T-helper 1 cell treated with Interleukin-12 subunit alpha and Interleukin-12 subunit beta and Interleukin-4 antibody, amounts not matched to agents 30 μg/mL and 1 μg/mL, for 36 hours (primary cell): Measurements from ENCODE around the gene LHFPL6.

Experiments
- H3K27ac Mint-ChIP-seq: one replicate; pipeline ENCODE4 v1.8.0; 2021; ENCODE audit warnings: mild to moderate bottlenecking, mixed read lengths
- H3K27me3 Mint-ChIP-seq: one replicate; pipeline ENCODE4 v1.8.0; 2021; ENCODE audit warnings: low read depth, mixed read lengths
- H3K36me3 Mint-ChIP-seq: one replicate; pipeline ENCODE4 v1.8.0; 2021; ENCODE audit warnings: low read depth, mixed read lengths
- H3K4me1 Mint-ChIP-seq: one replicate; pipeline ENCODE4 v1.8.0; 2021; ENCODE audit warnings: low read depth, mixed read lengths
- H3K4me3 Mint-ChIP-seq: one replicate; pipeline ENCODE4 v1.8.0; 2021; ENCODE audit warnings: mild to moderate bottlenecking, moderate library complexity, mixed read lengths
- H3K9me3 Mint-ChIP-seq: one replicate; pipeline ENCODE4 v1.8.0; 2021; ENCODE audit warnings: mixed read lengths

The LHFPL6 gene

DNA sequence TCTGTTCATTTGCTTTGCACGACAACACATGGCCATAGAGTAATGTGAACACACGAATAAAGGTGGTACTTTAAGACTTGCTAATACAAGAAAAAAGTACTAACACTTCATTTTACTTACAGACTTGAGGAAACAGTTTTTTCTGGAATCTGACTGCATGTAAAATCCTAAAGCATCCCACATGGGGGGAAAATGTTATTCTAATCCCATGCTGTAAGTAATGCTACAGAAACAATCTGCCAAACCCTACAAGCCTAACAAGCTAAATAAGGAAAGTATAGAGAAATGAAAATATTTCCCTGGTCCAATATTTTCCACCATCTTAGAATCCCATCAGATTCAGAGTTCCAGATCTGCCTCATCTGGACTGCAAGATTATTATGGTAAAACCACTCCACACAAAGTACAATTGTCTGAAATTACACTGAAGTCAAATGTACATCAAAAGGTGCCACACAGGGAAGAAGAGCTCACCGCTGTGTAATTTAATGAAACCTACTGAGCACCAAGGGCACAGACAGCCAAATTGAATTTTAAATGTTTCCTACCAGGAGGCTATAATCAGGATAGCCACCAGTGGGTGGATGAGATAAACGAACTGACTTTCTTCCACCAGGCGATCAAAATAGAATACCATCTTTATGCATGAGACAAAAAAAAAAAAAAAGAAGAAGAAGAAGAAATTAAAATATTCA, 22.0 kb downstream of the LHFPL6 start:
- no peaks in the 10 kb centered on the region for H3K36me3 Mint-ChIP-seq
- no peak overlapping the region for H3K27ac Mint-ChIP-seq
- H3K4me3 Mint-ChIP-seq, result no peak overlapping the region
- H3K27me3 Mint-ChIP-seq, result no peaks in the 10 kb centered on the region
- no peaks in the 10 kb centered on the region for H3K9me3 Mint-ChIP-seq
- H3K4me1 Mint-ChIP-seq, result no peaks in the 10 kb centered on the region

DNA sequence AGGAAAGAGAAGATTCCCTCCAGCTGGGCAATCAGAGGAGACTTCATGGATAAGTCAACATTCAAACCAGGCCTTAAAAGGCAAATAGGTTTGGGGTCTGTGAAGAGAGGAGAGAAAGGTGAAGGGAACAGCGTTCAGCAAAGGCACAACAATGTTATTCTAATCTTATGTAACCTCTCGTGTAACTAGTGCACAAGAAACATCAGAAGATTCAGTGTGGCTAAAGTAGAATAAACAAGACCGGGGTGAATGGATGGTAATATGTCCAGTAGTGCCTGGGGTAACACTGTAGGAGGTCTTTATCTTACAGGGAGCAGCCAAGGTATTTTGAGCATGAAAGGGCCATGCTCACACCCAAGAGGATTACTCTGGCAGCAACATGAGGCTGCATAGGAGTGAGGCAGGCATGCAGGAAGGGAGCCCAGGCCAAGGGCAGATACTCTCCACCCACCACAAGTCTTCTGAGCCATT, 24.1 kb downstream of the LHFPL6 start:
- Mint-ChIP-seq H3K4me1 (no peaks in the 10 kb centered on the region), H3K4me3 (no peak overlapping the region), H3K9me3 (no peaks in the 10 kb centered on the region), H3K36me3 (no peaks in the 10 kb centered on the region), H3K27ac (no peak overlapping the region), H3K27me3 (no peaks in the 10 kb centered on the region)

GRCh38 chr13:39577838-39578491, 25.0 kb downstream of the LHFPL6 start:
- H3K27me3 Mint-ChIP-seq, result no peaks in the 10 kb centered on the region
- H3K36me3 Mint-ChIP-seq, result no peaks in the 10 kb centered on the region
- no peak overlapping the region for H3K4me3 Mint-ChIP-seq
- H3K4me1 Mint-ChIP-seq, result no peaks in the 10 kb centered on the region
- H3K9me3 Mint-ChIP-seq, result no peaks in the 10 kb centered on the region
- H3K27ac Mint-ChIP-seq, result no peak overlapping the region

GRCh38 chr13:39577203-39577602, 25.8 kb downstream of the LHFPL6 start:
- Mint-ChIP-seq H3K36me3 (no peaks in the 10 kb centered on the region), H3K4me1 (no peaks in the 10 kb centered on the region), H3K27ac (no peak overlapping the region), H3K27me3 (no peaks in the 10 kb centered on the region), H3K4me3 (no peak overlapping the region), H3K9me3 (no peaks in the 10 kb centered on the region)

GRCh38 chr13:39575641-39576238, 27.3 kb downstream of the LHFPL6 start:
- Mint-ChIP-seq H3K27ac (no peak overlapping the region), H3K9me3 (no peaks in the 10 kb centered on the region), H3K4me1 (no peaks in the 10 kb centered on the region), H3K36me3 (no peaks in the 10 kb centered on the region), H3K4me3 (no peak overlapping the region), H3K27me3 (no peaks in the 10 kb centered on the region)

GRCh38 chr13:39571502-39572092, 31.4 kb downstream of the LHFPL6 start:
- Mint-ChIP-seq H3K36me3 (no peaks in the 10 kb centered on the region), H3K27ac (no peak overlapping the region), H3K4me3 (no peak overlapping the region), H3K4me1 (no peaks in the 10 kb centered on the region), H3K9me3 (no peaks in the 10 kb centered on the region), H3K27me3 (no peaks in the 10 kb centered on the region)

GRCh38 chr13:39567569-39567968, 35.4 kb downstream of the LHFPL6 start:
- Mint-ChIP-seq H3K27me3 (no peaks in the 10 kb centered on the region), H3K9me3 (no peaks in the 10 kb centered on the region), H3K27ac (no peak overlapping the region), H3K4me1 (no peaks in the 10 kb centered on the region), H3K4me3 (no peak overlapping the region), H3K36me3 (no peaks in the 10 kb centered on the region)

- Mint-ChIP-seq H3K4me3 (no peak overlapping the region), H3K27me3 (no peaks in the 10 kb centered on the region), H3K4me1 (no peaks in the 10 kb centered on the region), H3K36me3 (no peaks in the 10 kb centered on the region), H3K27ac (no peak overlapping the region), H3K9me3 (no peaks in the 10 kb centered on the region)
Observed at GRCh38 chr13:39566216-39566869, 36.6 kb downstream of the LHFPL6 start.

- no peaks in the 10 kb centered on the region for H3K27me3 Mint-ChIP-seq
- H3K4me1 Mint-ChIP-seq, result no peaks in the 10 kb centered on the region
- H3K36me3 Mint-ChIP-seq, result no peaks in the 10 kb centered on the region
- no peak overlapping the region for H3K27ac Mint-ChIP-seq
- no peak overlapping the region for H3K4me3 Mint-ChIP-seq
- no peaks in the 10 kb centered on the region for H3K9me3 Mint-ChIP-seq
Observed at GRCh38 chr13:39565036-39565949, 37.7 kb downstream of the LHFPL6 start.

- Mint-ChIP-seq H3K4me1 (no peaks in the 10 kb centered on the region), H3K36me3 (no peaks in the 10 kb centered on the region), H3K27me3 (no peaks in the 10 kb centered on the region), H3K27ac (no peak overlapping the region), H3K4me3 (no peak overlapping the region), H3K9me3 (no peaks in the 10 kb centered on the region)
Observed at GRCh38 chr13:39563470-39563735, 39.6 kb downstream of the LHFPL6 start.

- H3K36me3 Mint-ChIP-seq, result no peaks in the 10 kb centered on the region
- no peak overlapping the region for H3K4me3 Mint-ChIP-seq
- H3K27me3 Mint-ChIP-seq, result no peaks in the 10 kb centered on the region
- H3K27ac Mint-ChIP-seq, result no peak overlapping the region
- H3K9me3 Mint-ChIP-seq, result no peaks in the 10 kb centered on the region
- H3K4me1 Mint-ChIP-seq, result no peaks in the 10 kb centered on the region
Observed at GRCh38 chr13:39561971-39562370, 41.0 kb downstream of the LHFPL6 start.

GRCh38 chr13:39559847-39560246, 43.1 kb downstream of the LHFPL6 start:
- no peaks in the 10 kb centered on the region for H3K36me3 Mint-ChIP-seq
- no peak overlapping the region for H3K27ac Mint-ChIP-seq
- H3K4me3 Mint-ChIP-seq, result no peak overlapping the region
- no peaks in the 10 kb centered on the region for H3K9me3 Mint-ChIP-seq
- no peaks in the 10 kb centered on the region for H3K27me3 Mint-ChIP-seq
- H3K4me1 Mint-ChIP-seq, result no peaks in the 10 kb centered on the region

GRCh38 chr13:39557285-39557955, 45.6 kb downstream of the LHFPL6 start:
- no peaks in the 10 kb centered on the region for H3K4me1 Mint-ChIP-seq
- H3K27ac Mint-ChIP-seq, result no peak overlapping the region
- no peaks in the 10 kb centered on the region for H3K9me3 Mint-ChIP-seq
- no peaks in the 10 kb centered on the region for H3K36me3 Mint-ChIP-seq
- no peak overlapping the region for H3K4me3 Mint-ChIP-seq
- peaks cover 3% of the 10 kb centered on the region for H3K27me3 Mint-ChIP-seq
